MM.1S (cell line): Measurements from ENCODE around the gene PPEF1.

Experiments
- CTCF ChIP-seq: fragments of 300-600 bp; sonication (generic); IDR thresholded peaks from 2 replicates; pipeline ENCODE4 v1.5.1; 2016; ENCODE audit warnings: antibody characterized with exemption, low read length, mixed read lengths
- EZH2 ChIP-seq: fragments of 300-600 bp; sonication (generic); optimal IDR thresholded peaks from 2 replicates; pipeline ENCODE3; 2017; ENCODE audit warnings: low read depth, mild to moderate bottlenecking, antibody characterized with exemption, low read length, mixed read lengths
- EZH2phosphoT487 ChIP-seq: fragments of 300-600 bp; sonication (generic); IDR thresholded peaks from 2 replicates; pipeline ENCODE4 v1.6.1; 2018; ENCODE audit warnings: antibody characterized with exemption, low read length

GRCh38 chrX:18761750-18762149 lies 54.3 kb downstream of the PPEF1 start:
- no peak for TF ChIP-seq CTCF
- no peak for TF ChIP-seq EZH2
- no peak for TF ChIP-seq EZH2phosphoT487
